HepG2 (cell line): ENCODE data around the gene ENO1. TPM values are rescaled to one million over a fixed set of nuclear protein-coding genes. Genes with fewer than 3 reads are reported as not detected.

ENCODE experiments used
- ATAC-seq: fragments of 200-7000 bp; cut with Tn5 transposase; 3 replicates; pipeline ENCODE4 v1.9.1; 2020; ENCODE audit warnings: mild to moderate bottlenecking, moderate library complexity
- Bru-seq: library from RNA; stranded (reverse); fragments of 400-500 nt; gene quantifications from one replicate; lab custom pipeline; 2021; lab: Mats Ljungman, UMichigan
- BruChase-seq, 2 experiments: library from RNA; stranded (reverse); fragments of 400-500 nt; gene quantifications; one replicate each; lab custom pipeline; 2021; lab: Mats Ljungman, UMichigan
- BruUV-seq: library from RNA; stranded (reverse); fragments of 400-500 nt; replicated peaks from 2 replicates; lab custom pipeline; 2021; lab: Mats Ljungman, UMichigan
- CTCF ChIA-PET: fragments of 300-600 bp; formaldehyde crosslinking; extraction: SDS; loops from one replicate; lab custom pipeline; 2021; ENCODE audit warnings: low total read pairs, inconsistent platforms, low intra/inter-chr PET ratio; lab: Yijun Ruan, JAX
- POLR2A ChIA-PET: fragments of 350-600 bp; sonication (Branson Sonifier 250); formaldehyde crosslinking; loops from one replicate; lab custom pipeline; 2020; ENCODE audit warnings: antibody characterized with exemption, inconsistent platforms; lab: Yijun Ruan, JAX
- DNase-seq: peaks from one replicate; pipeline ENCODE4 v3.0.0-alpha.2; 2015; ENCODE audit warnings: low spot score
- FAIRE-seq: peaks from 3 replicates; lab custom pipeline; 2011; peaks lifted over from hg19 to GRCh38; lab: Jason Lieb, UNC
- H2AFZ ChIP-seq: one replicate; pipeline ENCODE4 v1.6.1; 2011; ENCODE audit warnings: low read length, inconsistent platforms
- H3K27ac ChIP-seq: fragments of 300-600 bp; 3 replicates; pipeline ENCODE4 v1.8.0; 2011; ENCODE audit warnings: mixed run types, mild to moderate bottlenecking, mixed read lengths, low read length, inconsistent platforms; ENCODE audit not compliant: insufficient read depth; ENCODE audit errors: extremely low read length
- H3K27me3 ChIP-seq, 2 experiments: fragments of 200-600 bp in 1 of 2; 2 replicates in 1 of 2; 3 replicates in 1 of 2; pipeline versions ENCODE4 v1.6.0 to v1.8.0; 2011; ENCODE audit warnings: low read length in 2 of 2, mild to moderate bottlenecking in 2 of 2, moderate library complexity in 2 of 2, inconsistent platforms in 1 of 2; ENCODE audit not compliant: insufficient read depth in 2 of 2, control insufficient read depth in 1 of 2
- H3K36me3 ChIP-seq, 2 experiments: fragments of 200-600 bp in 1 of 2; replicated peaks in 1 of 2; 2 replicates in 1 of 2; 3 replicates in 1 of 2; pipeline versions ENCODE4 v1.5.1 to v1.8.0; 2011; ENCODE audit warnings: low read length in 2 of 2, inconsistent platforms in 1 of 2; ENCODE audit not compliant: insufficient read depth in 2 of 2, control insufficient read depth in 1 of 2
- H3K4me1 ChIP-seq: 2 replicates; pipeline ENCODE4 v1.5.1; 2012; ENCODE audit warnings: low read length, inconsistent platforms; ENCODE audit not compliant: insufficient read depth
- H3K4me2 ChIP-seq: 2 replicates; pipeline ENCODE4 v1.6.0; 2011; ENCODE audit warnings: low read depth, low read length, inconsistent platforms
- H3K4me3 ChIP-seq, 3 experiments: fragments of 200-600 bp in 1 of 3; sonication (generic), shearing (Covaris generic) in 1 of 3; replicated peaks in 1 of 3; 2 replicates each; pipeline ENCODE4 v1.5.1; 2011 to 2016; ENCODE audit warnings: low read length in 3 of 3, inconsistent platforms in 2 of 3, low read depth in 2 of 3, mild to moderate bottlenecking in 2 of 3, control low read depth in 1 of 3, mixed read lengths in 1 of 3; ENCODE audit not compliant: insufficient read depth in 1 of 3
- H3K79me2 ChIP-seq: one replicate; pipeline ENCODE4 v1.6.1; 2011; ENCODE audit warnings: low read length, inconsistent platforms; ENCODE audit not compliant: insufficient read depth
- H3K9ac ChIP-seq: 2 replicates; pipeline ENCODE4 v1.6.0; 2011; ENCODE audit warnings: mild to moderate bottlenecking, low read depth, low read length, inconsistent platforms; ENCODE audit not compliant: insufficient read depth
- H3K9me3 ChIP-seq: 2 replicates; pipeline ENCODE4 v1.5.1; 2012; ENCODE audit warnings: mild to moderate bottlenecking, low read length
- H4K20me1 ChIP-seq: 2 replicates; pipeline ENCODE4 v1.6.0; 2011; ENCODE audit warnings: inconsistent platforms, mild to moderate bottlenecking, low read length, moderate library complexity; ENCODE audit not compliant: insufficient read depth
- CSRNP2 ChIP-seq: sonication (generic); formaldehyde crosslinking; conservative IDR thresholded peaks from 2 replicates; pipeline ENCODE4 v1.8.0; 2022; ENCODE audit warnings: low read depth, missing genetic modification reagents
- FOXM1 ChIP-seq: sonication (generic); formaldehyde crosslinking; IDR thresholded peaks from 2 replicates; pipeline ENCODE4 v1.5.0; 2020; ENCODE audit warnings: missing genetic modification reagents
- HES4 ChIP-seq: sonication (generic); formaldehyde crosslinking; IDR thresholded peaks from 2 replicates; pipeline ENCODE4 v1.9.0; 2021; ENCODE audit warnings: mild to moderate bottlenecking, missing genetic modification reagents, borderline replicate concordance
- HMGXB4 ChIP-seq, 2 experiments: sonication (generic) in 1 of 2; formaldehyde crosslinking in 1 of 2; IDR thresholded peaks; 2 replicates each; pipeline versions ENCODE4 v1.4.0 to v1.6.1; 2018 to 2020; ENCODE audit warnings: missing genetic modification reagents in 2 of 2, borderline replicate concordance in 1 of 2, low read depth in 1 of 2, mild to moderate bottlenecking in 1 of 2, missing biosample characterization in 1 of 2
- HOXA9 ChIP-seq: sonication (generic); formaldehyde crosslinking; IDR thresholded peaks from 2 replicates; pipeline ENCODE4 v1.8.1; 2022; ENCODE audit warnings: missing genetic modification reagents, mild to moderate bottlenecking, moderate library complexity, borderline replicate concordance
- MTF1 ChIP-seq: sonication (generic); formaldehyde crosslinking; IDR thresholded peaks from 2 replicates; pipeline ENCODE4 v1.5.0; 2020; ENCODE audit warnings: missing genetic modification reagents
- ZBTB26 ChIP-seq: IDR thresholded peaks from 2 replicates; pipeline ENCODE4 v1.6.1; 2016; ENCODE audit warnings: missing compliant biosample characterization, missing genetic modification reagents, borderline replicate concordance
- ZBTB3 ChIP-seq: sonication (generic); formaldehyde crosslinking; IDR thresholded peaks from 2 replicates; pipeline ENCODE4 v1.4.0; 2020; ENCODE audit warnings: low read depth, mild to moderate bottlenecking, moderate library complexity, missing genetic modification reagents, borderline replicate concordance
- ZNF414 ChIP-seq: sonication (generic); formaldehyde crosslinking; IDR thresholded peaks from 2 replicates; pipeline ENCODE4 v1.5.0; 2020; ENCODE audit warnings: missing genetic modification reagents
- WGBS: methylation state at CpG from one replicate; pipeline ENCODE4 v1.1.6; 2017; ENCODE audit warnings: low lambda C conversion rate; 5-methylcytosine and 5-hydroxymethylcytosine counted together
- in situ Hi-C: cut with HindIII; loops from 2 replicates; pipeline ENCODE4 v1.10.0; 2017; ENCODE audit warnings: low pct_unique_long_range_greater_than_20kb; ENCODE audit not compliant: extremely low pct_ligation_motif_present
- intact Hi-C: fragments of 100-400 bp; cut with micrococcal nuclease; formaldehyde crosslinking; loops from one replicate; pipeline ENCODE4 v1.10.0; 2022; ENCODE audit not compliant: unreplicated experiment
- long read RNA-seq, 2 experiments: library from RNA in 1 of 2; library from polyadenylated mRNA in 1 of 2; stranded (forward) in 1 of 2; unstranded in 1 of 2; transcript quantifications; one replicate each; pipeline ENCODE4 v2.0.0, GENCODE V29; 2019 to 2022
- polyA minus RNA-seq, 3 experiments: library from RNA; depleted of rRNA, polyadenylated mRNA; stranded (reverse); fragments of >200 nt; gene quantifications; 2 replicates each; pipeline ENCODE4 v1.2.3, GENCODE V29; 2011; ENCODE audit warnings: low replicate concordance in 1 of 3
- polyA plus RNA-seq, 8 experiments: library from polyadenylated mRNA; depleted of rRNA in 3 of 8; stranded (reverse) in 7 of 8; unstranded in 1 of 8; fragments of >200 nt; fragmentation: Illumina TruSeq in 4 of 8; extraction: Trizol in 4 of 8; gene quantifications; 2 replicates each; pipeline versions ENCODE4 v1.2.1 to v1.2.3, GENCODE V29; 2011 to 2016; ENCODE audit warnings: low read depth in 4 of 8, missing spikeins in 1 of 8, mixed read lengths in 1 of 8; ENCODE audit not compliant: insufficient read depth in 1 of 8
- total RNA-seq, 5 experiments: library from RNA; depleted of rRNA; stranded (reverse); fragments of >200 nt; fragmentation: Illumina TruSeq; extraction: Trizol; gene quantifications; 2 replicates each; pipeline ENCODE4 v1.2.3, GENCODE V29; 2016; ENCODE audit warnings: low read depth in 1 of 5

The ENO1 gene
- total RNA-seq (2016; rRNA removed; fragmentation: Illumina TruSeq; extraction: Trizol) = 1,559 and 2,216 TPM in 2 replicates
- total RNA-seq (2016; cell fraction: cytosol; rRNA removed; fragmentation: Illumina TruSeq; extraction: Trizol; ENCODE audit: low read depth) = 233 and 251 TPM in 2 replicates
- 1,559 and 2,270 TPM in 2 replicates for total RNA-seq (2016; cell fraction: insoluble cytoplasmic fraction; rRNA removed; fragmentation: Illumina TruSeq; extraction: Trizol)
- total RNA-seq (2016; cell fraction: membrane; rRNA removed; fragmentation: Illumina TruSeq; extraction: Trizol) = 352 and 366 TPM in 2 replicates
- 647 and 688 TPM in 2 replicates for total RNA-seq (2016; cell fraction: nucleus; rRNA removed; fragmentation: Illumina TruSeq; extraction: Trizol)
- polyA plus RNA-seq (2011; rRNA removed) = 2,835 and 3,103 TPM in 2 replicates
- 2,814 and 3,536 TPM in 2 replicates for polyA plus RNA-seq (2011; cell fraction: cytosol; rRNA removed)
- polyA plus RNA-seq (2011; cell fraction: nucleus; rRNA removed) = 1,312 and 1,364 TPM in 2 replicates
- polyA plus RNA-seq (2012) = 2,599 and 3,087 TPM in 2 replicates
- polyA plus RNA-seq (2016; cell fraction: cytosol; fragmentation: Illumina TruSeq; extraction: Trizol; ENCODE audit: low read depth) = 244 and 257 TPM in 2 replicates
- 2,184 and 2,214 TPM in 2 replicates for polyA plus RNA-seq (2016; cell fraction: insoluble cytoplasmic fraction; fragmentation: Illumina TruSeq; extraction: Trizol; ENCODE audit: low read depth)
- polyA plus RNA-seq (2016; cell fraction: membrane; fragmentation: Illumina TruSeq; extraction: Trizol; ENCODE audit: low read depth) = 258 and 284 TPM in 2 replicates
- 796 and 841 TPM in 2 replicates for polyA plus RNA-seq (2016; cell fraction: nucleus; fragmentation: Illumina TruSeq; extraction: Trizol; ENCODE audit: insufficient read depth, low read depth)
- polyA minus RNA-seq (2011; rRNA and poly(A)+ RNA removed; ENCODE audit: low replicate concordance) = 4,265 and 4,548 TPM in 2 replicates
- 2,231 and 2,479 TPM in 2 replicates for polyA minus RNA-seq (2011; cell fraction: cytosol; rRNA and poly(A)+ RNA removed)
- 525 and 715 TPM in 2 replicates for polyA minus RNA-seq (2011; cell fraction: nucleus; rRNA and poly(A)+ RNA removed)
- Bru-seq, nascent RNA = percentile 99 among the genes with signal in this experiment
- BruChase-seq, experiment 1, labeled RNA remaining after a 6-hour chase = percentile 99 among the genes with signal in this experiment
- percentile 98 among the genes with signal in this experiment for BruChase-seq, experiment 2, labeled RNA remaining after a 2-hour chase
- long read RNA-seq, experiment 1, transcript ENO1-203 (9 exons, 2,548 nt) = minor isoform, 15 of 5,755 reads
- long read RNA-seq, experiment 1, transcript ENO1-201 (12 exons, 1,781 nt) = major isoform, 5,083 of 5,755 reads
- long read RNA-seq, experiment 1, partial matches to known transcripts = 477 of 5,755 reads
- long read RNA-seq, experiment 1, other reads (novel, unspliced or antisense) = 179 of 5,755 reads
- long read RNA-seq, experiment 2, transcript ENO1-210 (10 exons, 1,819 nt) = minor isoform, 7 of 4,029 reads
- long read RNA-seq, experiment 2, transcript ENO1-203 (9 exons, 2,548 nt) = minor isoform, 30 of 4,029 reads
- long read RNA-seq, experiment 2, transcript ENO1-201 (12 exons, 1,781 nt) = major isoform, 2,974 of 4,029 reads
- long read RNA-seq, experiment 2, transcript ENO1-206 (3 exons, 1,247 nt) = minor isoform, 6 of 4,029 reads
- long read RNA-seq, experiment 2, partial matches to known transcripts = 742 of 4,029 reads
- long read RNA-seq, experiment 2, other reads (novel, unspliced or antisense) = 270 of 4,029 reads

- CTCF ChIA-PET = no interaction called here
- no peak for ATAC-seq
- TF ChIP-seq HES4 (CRISPR knock-in tag) = peak; percentile 82; the same call in 1 of the 2 replicates
- 0 out of 2 replicates have a peak, but pooled peaks have one; percentile 49 for TF ChIP-seq ZBTB3 (CRISPR knock-in tag)
- peak; percentile 54; the same call in 1 of the 2 replicates for TF ChIP-seq ZBTB26
- no peak; the same call in 1 of the 2 replicates for TF ChIP-seq CSRNP2 (CRISPR knock-in tag)
- peak; percentile 76; the same call in 1 of the 2 replicates for TF ChIP-seq MTF1 (CRISPR knock-in tag)
- peak in 1 of 2 experiments; percentile 74; a peak in 1 of 4 replicates for TF ChIP-seq HMGXB4 (CRISPR knock-in tag; IDR thresholded peaks at IDR 0.05; ENCODE audit: borderline replicate concordance in 1 of 2, low read depth in 1 of 2)
- TF ChIP-seq FOXM1 (CRISPR knock-in tag) = 0 out of 2 replicates have a peak, but pooled peaks have one; percentile 56
- 0 out of 2 replicates have a peak, but pooled peaks have one; percentile 5 for TF ChIP-seq ZNF414
- peak; percentile 79; the same call in 1 of the 2 replicates for TF ChIP-seq HOXA9 (CRISPR knock-in tag)
Observed at GRCh38 chr1:8878448-8878697, at the start of gene ENO1. ENO1 (minus strand) TSS chr1:8878686; CDS start chr1:8874908, 3,778 bp downstream.

More at GRCh38 chr1:8878448-8878697, at the start of gene ENO1:
- Histone ChIP-seq H3K27ac (peak within 1 kb of the TSS; percentile 90), H3K9ac (peak within 1 kb of the TSS; percentile 97), H3K9me3 (no peaks in the 10 kb centered on the region), H3K27me3 (peaks cover 0 to 2% of the 10 kb centered on the region in 2 experiments; a peak in 2 of 5 replicates), H3K4me2 (peak within 1 kb of the TSS; percentile 90), H3K4me3 (peak within 1 kb of the TSS; percentile 70 to 93 (median 93)), H3K4me1 (peaks cover 46% of the 10 kb centered on the region), H3K79me2 (peaks cover 54% of the 10 kb centered on the region), H2AFZ (no peak within 1 kb of the TSS), H4K20me1 (peaks cover 40% of the 10 kb centered on the region), H3K36me3 (peaks cover 6 to 31% of the 10 kb centered on the region in 2 experiments; a peak in 4 of 5 replicates)
- WGBS = 17% methylated on average over 1 of the region's 24 CpGs
- in situ Hi-C loops (no loop called here), intact Hi-C loops (no loop called here)
- no TSS peak for BruUV-seq
- DNase-seq (no peak), FAIRE-seq (no peak)
- POLR2A ChIA-PET = interaction anchor here (1.0 to 4.9 kb wide), 13 partner anchors 9 to 361 kb away, joined by 3 to 116 read pairs (median 6); partner anchors contain the start of gene RERE
